Mucosa of stomach (tissue), 1 donor: ENCODE measurements around the gene GARIN5B.

ENCODE experiments used
- H3K27me3 ChIP-seq: one replicate; pipeline ENCODE4 v1.7.0; 2013; ENCODE audit warnings: mild to moderate bottlenecking, low read length; ENCODE audit not compliant: control insufficient read depth, insufficient read depth
- H3K36me3 ChIP-seq: one replicate; pipeline ENCODE4 v1.7.0; 2013; ENCODE audit warnings: low read length; ENCODE audit not compliant: control insufficient read depth, insufficient read depth
- H3K4me1 ChIP-seq: one replicate; pipeline ENCODE4 v1.7.0; 2013; ENCODE audit warnings: mild to moderate bottlenecking, low read length; ENCODE audit not compliant: control insufficient read depth, insufficient read depth
- H3K4me3 ChIP-seq: one replicate; pipeline ENCODE4 v1.7.0; 2013; ENCODE audit warnings: low read length
- H3K9ac ChIP-seq: one replicate; pipeline ENCODE4 v1.7.0; 2013; ENCODE audit warnings: mild to moderate bottlenecking, low read length, moderate library complexity
- H3K9me3 ChIP-seq: one replicate; pipeline ENCODE4 v1.7.0; 2013; ENCODE audit warnings: mild to moderate bottlenecking, low read length, moderate library complexity; ENCODE audit not compliant: control insufficient read depth
- donor health status: Pancreatic carcinoma.

The GARIN5B gene

DNA sequence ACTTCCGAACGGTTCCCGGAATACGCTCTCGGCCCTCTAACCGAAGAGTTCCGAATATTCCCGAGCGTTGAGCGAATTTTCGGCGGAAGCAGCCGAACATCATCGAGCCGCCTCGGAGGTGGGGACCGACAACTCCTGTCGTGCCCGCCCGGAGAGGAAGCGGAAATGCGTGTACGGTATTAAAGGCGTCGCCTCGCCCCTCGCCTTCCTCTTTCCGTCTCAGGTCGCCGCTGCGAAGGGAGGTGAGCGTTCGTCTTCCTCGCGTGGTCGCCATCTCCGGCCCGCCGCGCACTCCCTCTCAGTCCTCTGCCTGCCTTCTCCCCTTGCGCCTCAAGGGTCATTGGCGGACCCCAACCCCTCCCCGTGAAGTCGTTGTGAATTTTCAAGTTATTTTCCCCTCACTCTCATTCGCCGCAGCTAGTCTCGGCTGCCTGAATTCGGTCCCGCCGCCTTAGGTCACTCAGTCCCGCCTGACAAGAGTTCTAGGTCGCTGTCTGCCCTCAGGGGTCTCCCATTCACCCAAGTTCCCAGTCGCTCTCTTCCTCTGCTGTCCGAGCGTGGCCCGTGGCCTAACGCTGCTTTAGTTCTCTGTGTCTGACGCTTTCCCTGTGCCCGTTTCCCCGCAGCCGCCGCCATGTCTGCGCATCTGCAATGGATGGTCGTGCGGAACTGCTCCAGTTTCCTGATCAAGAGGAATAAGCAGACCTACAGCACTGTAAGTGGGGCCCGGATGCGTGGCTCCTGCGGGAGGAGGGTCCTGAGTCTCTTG lies 22.8 kb upstream of the GARIN5B start, which contains the start of gene RPL28:
RPL28 (plus strand) TSS at position 209 of the 769 bp plus-strand sequence; CDS start at position 635, 426 bp downstream.
- Histone ChIP-seq H3K36me3 (peaks cover 10% of the 10 kb centered on the region), H3K9me3 (no peaks in the 10 kb centered on the region), H3K9ac (peak within 1 kb of the TSS; percentile 74), H3K4me1 (peaks cover 52% of the 10 kb centered on the region), H3K4me3 (peak within 1 kb of the TSS; percentile 85), H3K27me3 (no peaks in the 10 kb centered on the region)

DNA sequence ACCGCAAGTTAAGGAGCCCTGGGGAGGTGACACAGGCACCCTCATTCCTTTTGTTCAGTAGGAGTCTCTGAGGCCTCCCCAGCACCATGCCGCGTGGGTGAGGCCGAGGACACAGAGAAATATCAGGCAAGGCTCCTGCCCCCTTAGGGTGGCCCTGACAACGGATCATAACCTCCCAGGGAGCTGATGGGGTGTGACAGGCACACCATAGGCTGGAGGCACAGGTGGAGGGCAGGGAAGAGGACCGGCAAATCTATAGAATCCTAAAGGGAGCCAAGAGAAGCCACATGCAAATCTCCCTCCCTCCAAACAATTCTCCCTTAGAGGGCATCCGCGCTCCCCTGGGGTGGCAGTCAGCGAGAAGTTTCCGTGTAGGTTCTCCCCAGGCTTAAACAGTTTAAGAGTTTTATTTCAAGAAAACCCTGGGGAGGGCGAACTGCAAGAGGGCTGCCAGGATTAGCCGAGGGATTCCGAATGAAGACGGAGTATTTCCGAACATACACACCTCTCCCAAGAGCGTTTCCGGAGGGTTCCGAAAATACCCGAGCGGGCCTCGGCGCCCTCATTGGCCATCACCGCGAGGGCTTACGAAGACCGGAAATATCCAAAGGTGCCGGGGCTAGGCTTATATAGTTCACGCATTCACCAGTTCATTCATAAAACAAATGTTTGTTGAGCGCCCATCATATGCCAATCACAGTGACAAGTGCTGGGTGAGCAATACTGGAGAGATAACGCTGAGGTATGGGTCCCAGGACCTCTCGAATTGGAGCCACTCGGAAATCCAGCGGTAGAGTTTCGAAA lies 22.1 kb upstream of the GARIN5B start:
- no peaks in the 10 kb centered on the region for H3K9me3 ChIP-seq
- peaks cover 52% of the 10 kb centered on the region for H3K4me1 ChIP-seq
- peak overlapping the region; percentile 74 for H3K9ac ChIP-seq
- no peaks in the 10 kb centered on the region for H3K27me3 ChIP-seq
- H3K36me3 ChIP-seq: peaks cover 10% of the 10 kb centered on the region
- peak overlapping the region; percentile 85 for H3K4me3 ChIP-seq

DNA sequence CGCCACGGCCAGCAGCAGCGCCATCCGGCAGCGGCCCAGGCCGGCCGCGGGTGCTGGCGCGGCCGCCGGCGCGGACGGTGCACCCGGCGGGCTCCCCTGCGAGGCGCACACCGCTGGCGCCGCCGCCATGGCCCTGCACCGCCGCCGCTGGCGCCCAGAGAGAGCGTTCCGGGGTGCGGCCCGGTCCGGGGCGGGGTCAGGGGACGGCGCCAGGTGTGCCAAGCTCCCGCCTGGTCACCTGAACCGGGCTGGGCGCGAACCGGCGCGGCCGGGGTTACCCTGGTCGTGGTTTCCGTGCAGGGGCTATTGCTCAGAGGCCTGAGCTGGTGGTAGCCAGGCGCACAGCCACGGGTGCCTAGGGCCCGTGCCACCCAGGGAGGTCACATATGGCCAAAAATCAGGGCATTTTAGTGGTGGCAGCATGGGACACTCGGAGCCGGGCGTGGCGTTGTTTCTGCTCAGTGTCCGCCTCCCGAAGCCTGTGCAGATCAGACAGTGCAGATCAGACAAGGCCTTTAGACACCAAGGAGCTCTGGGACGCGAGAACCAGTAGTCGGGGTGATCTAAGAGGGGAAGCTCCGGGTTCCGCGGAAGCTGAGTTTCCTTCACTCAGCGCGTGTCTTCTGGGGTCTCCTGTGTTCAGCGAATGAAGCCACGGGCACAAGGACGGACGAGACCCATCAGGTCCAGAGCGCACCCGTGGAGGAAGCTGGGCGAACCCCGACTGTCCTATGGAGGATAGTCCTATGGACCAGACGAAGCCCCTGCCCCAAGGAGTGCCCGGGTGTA lies 21.3 kb upstream of the GARIN5B start, which contains the start of gene TMEM238:
TMEM238 (minus strand) TSS at position 162 of the 789 bp plus-strand sequence; CDS start at position 129, 33 bp downstream.
- Histone ChIP-seq H3K4me1 (peaks cover 52% of the 10 kb centered on the region), H3K9ac (peak within 1 kb of the TSS; percentile 74), H3K9me3 (no peaks in the 10 kb centered on the region), H3K27me3 (no peaks in the 10 kb centered on the region), H3K36me3 (peaks cover 10% of the 10 kb centered on the region), H3K4me3 (peak within 1 kb of the TSS; percentile 85)

DNA sequence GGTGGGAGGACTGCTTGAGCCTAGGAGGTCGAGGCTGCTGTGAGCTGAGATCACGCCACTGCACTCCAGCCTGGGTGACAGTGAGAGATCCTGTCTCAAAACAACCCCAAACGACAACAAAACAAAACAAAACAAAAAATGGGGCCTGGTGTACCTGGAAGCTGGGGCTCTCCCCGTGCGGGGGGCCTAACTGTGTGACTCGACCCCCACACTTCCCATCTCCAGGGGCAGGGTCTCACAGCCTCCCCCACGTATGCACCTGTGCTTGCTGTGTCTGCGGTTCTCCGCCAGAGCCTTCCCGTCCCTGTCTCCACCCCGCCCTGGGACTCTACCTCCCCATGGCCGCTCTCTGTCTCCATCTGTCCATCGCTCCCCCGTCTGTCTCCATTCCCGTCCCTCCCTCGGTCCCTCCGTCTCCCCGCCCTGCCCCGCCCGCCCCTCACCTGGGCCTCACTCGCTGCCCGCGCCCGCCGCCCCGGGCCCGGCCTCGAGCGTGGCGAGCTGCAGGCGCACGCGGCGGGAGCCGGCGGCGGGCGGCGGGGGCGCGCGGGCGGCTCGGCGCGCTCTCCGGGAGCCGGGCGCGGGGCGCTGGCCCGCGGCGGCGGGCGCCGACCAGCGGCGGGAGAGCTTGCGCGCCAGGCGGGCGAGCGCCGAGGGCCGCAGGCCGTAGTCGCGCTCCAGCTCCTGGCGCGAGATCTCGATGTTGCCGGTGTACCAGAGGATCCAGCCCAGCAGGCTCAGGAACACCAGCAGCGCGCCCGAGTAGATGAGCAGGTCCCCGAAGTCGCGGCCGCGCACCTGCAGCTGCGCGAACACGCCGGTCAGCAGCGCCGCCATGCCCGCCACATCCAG lies 20.4 kb upstream of the GARIN5B start:
- Histone ChIP-seq H3K9me3 (no peaks in the 10 kb centered on the region), H3K4me3 (peak overlapping the region; percentile 25), H3K4me1 (peaks cover 46% of the 10 kb centered on the region), H3K9ac (peak overlapping the region; percentile 61), H3K36me3 (peaks cover 10% of the 10 kb centered on the region), H3K27me3 (no peaks in the 10 kb centered on the region)

DNA sequence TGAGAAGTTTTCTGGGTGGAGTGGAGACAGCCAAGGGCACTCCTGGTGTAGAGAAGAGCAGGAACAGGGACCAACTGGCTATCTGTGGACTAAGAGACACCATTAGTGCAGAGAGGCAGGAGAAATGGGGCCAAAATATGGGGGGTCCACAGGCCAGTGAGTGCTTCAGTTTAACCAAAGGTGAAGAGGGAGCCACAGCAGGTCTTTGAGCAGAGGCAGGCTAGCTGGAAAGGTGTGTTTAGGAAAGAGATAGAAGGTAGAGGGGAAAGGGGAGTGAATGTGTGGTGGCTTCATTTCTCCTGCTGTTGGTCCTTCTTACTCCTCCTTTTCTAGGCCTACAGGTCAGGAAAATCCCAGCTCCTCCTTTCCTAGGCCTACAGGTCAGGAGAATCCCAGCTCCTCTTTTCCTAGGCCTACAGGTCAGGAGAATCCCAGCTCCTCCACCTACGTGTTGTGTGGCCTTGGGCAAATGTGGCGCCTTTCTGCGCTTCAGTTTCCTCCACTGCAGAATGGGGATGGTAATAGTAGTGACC lies 19.5 kb upstream of the GARIN5B start:
- Histone ChIP-seq H3K36me3 (peaks cover under 1% of the 10 kb centered on the region), H3K27me3 (peaks cover 3% of the 10 kb centered on the region), H3K4me3 (peak overlapping the region; percentile 25), H3K9me3 (no peaks in the 10 kb centered on the region), H3K4me1 (peaks cover 36% of the 10 kb centered on the region), H3K9ac (peak overlapping the region; percentile 61)

DNA sequence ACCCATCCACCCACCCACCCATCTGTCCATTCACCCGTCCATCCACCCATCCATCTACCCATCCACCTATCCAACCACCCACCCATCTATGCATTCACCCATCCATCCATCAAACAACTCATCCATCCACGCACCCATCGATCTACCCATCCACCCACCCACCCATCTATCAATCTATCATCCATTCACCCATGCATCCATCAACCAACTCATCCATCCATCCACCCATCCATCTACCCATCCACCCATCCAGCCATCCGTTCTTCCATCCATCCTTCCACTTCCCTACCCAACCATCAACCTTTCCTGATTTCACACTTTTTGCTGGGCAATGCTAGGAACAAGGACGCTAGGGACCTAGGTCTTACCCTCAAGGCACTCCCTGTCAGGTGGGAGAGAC lies 19.0 kb upstream of the GARIN5B start:
- Histone ChIP-seq H3K9ac (no peak overlapping the region), H3K4me1 (peaks cover 31% of the 10 kb centered on the region), H3K9me3 (no peaks in the 10 kb centered on the region), H3K27me3 (peaks cover 6% of the 10 kb centered on the region), H3K4me3 (no peak overlapping the region), H3K36me3 (no peaks in the 10 kb centered on the region)

DNA sequence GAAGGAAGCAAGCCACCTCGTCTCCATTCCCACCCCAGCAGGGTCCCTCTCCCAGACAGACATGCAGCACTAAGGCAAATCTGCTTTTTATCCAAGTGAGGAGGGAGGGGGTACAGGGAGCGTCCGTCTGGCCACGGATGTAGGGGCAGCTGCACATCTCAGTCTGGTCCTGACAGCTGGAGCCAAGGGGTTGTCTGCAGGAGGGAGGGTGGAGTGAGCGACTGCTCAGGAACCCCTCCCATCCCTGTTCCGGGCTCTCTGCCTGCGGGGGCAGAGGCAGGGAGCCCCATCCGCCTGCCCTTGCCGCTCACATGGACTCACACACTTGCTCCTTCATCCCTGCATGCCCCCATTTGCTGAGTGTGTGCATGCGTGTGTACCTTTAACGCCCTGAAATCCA lies 16.1 kb upstream of the GARIN5B start:
- H3K27me3 ChIP-seq: peaks cover 24% of the 10 kb centered on the region
- H3K9ac ChIP-seq: no peak overlapping the region
- no peaks in the 10 kb centered on the region for H3K36me3 ChIP-seq
- H3K4me1 ChIP-seq: peaks cover 33% of the 10 kb centered on the region
- H3K9me3 ChIP-seq: no peaks in the 10 kb centered on the region
- no peak overlapping the region for H3K4me3 ChIP-seq

DNA sequence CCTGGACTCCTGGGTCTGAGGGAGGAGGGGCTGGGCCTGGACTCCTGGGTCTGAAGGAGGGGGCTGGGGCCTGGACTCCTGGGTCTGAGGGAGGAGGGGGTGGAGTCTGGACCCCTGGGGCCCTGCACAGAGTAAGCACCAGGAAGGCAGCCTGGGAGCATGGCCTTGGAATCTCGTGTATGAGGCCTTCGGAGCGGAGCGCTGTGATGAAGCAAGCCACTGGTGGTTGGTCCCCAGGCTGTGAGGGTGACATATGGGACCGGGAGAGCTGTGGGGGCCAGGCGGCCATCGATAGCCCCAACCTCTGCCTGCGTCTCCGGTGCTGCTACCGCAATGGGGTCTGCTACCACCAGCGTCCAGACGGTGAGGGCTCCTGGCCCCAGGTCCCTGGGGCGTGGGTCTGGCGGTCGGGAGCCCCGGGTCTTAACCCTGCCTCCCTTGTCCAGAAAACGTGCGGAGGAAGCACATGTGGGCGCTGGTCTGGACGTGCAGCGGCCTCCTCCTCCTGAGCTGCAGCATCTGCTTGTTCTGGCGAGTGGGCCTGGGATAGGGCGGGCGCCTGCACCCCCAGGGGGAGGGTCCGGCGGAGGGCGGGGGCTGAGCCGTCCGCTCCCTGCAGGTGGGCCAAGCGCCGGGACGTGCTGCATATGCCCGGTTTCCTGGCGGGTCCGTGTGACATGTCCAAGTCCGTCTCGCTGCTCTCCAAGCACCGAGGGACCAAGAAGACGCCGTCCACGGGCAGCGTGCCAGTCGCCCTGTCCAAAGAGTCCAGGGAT lies 14.5 kb upstream of the GARIN5B start:
- Histone ChIP-seq H3K9me3 (no peaks in the 10 kb centered on the region), H3K9ac (no peak overlapping the region), H3K4me1 (peaks cover 32% of the 10 kb centered on the region), H3K27me3 (peaks cover 40% of the 10 kb centered on the region), H3K4me3 (no peak overlapping the region), H3K36me3 (no peaks in the 10 kb centered on the region)

DNA sequence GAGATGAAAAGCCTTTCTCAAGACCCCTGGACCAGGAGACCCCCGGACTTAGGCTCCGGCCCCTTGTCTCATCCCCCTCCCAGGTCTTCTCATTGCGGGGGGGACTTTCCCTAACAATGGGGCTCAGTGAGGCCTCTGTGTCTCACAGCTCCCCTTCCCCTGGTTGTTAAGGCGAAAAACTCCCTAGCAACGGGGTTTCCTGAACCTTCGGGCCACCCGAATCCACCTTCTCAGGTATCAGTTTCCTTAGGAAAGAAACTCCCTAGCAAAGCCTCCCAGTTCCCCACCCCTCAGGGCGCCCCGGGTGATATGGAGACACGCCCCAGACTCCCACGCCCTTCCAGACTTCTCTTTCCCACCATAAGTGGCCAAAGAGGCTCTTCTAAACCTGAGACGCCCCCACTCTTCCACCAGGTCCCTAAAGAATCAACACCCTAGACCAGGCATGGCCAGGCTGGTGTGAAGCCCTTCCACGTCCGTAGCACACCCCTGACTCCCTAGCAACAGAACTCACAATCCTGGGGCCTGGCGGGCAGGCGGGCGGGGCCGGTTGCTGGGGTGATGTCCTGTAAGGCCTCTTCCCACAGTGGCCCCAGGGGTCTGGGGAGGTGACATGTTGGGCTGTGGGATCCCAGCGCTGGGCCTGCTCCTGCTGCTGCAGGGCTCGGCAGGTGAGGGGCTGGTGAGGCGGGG lies 13.3 kb upstream of the GARIN5B start, which contains the start of gene TMEM190:
TMEM190 (plus strand) TSS at position 586 of the 693 bp plus-strand sequence; CDS start at position 614, 28 bp downstream.
- Histone ChIP-seq H3K4me1 (peaks cover 27% of the 10 kb centered on the region), H3K36me3 (no peaks in the 10 kb centered on the region), H3K9ac (no peak within 1 kb of the TSS), H3K9me3 (no peaks in the 10 kb centered on the region), H3K4me3 (no peak within 1 kb of the TSS), H3K27me3 (peaks cover 51% of the 10 kb centered on the region)
